ENCODE measurements around the gene MS4A14.

MS4A14 gene

GRCh38 chr11:60371386-60371785 lies 24.9 kb upstream of the MS4A14 start:
- H3K4me1 ChIP-seq (ENCODE audit: control insufficient read depth, low read length), result peaks cover 18% of the 10 kb centered on the region
- H3K4me2 ChIP-seq (ENCODE audit: low read length), result no peak overlapping the region
- H3F3A ChIP-seq (ENCODE audit: control insufficient read depth, insufficient read depth), result no peaks in the 10 kb centered on the region

GRCh38 chr11:60371854-60372253 lies 24.4 kb upstream of the MS4A14 start:
- Histone ChIP-seq H3K4me2 (ENCODE audit: low read length) (no peak overlapping the region), H3K4me3 (ENCODE audit: low read length) (no peak overlapping the region), H3K9me2 (replicated peaks; ENCODE audit: control insufficient read depth, low read length) (no peaks in the 10 kb centered on the region), H3K9me3 (ENCODE audit: control insufficient read depth, insufficient read depth, low read length) (peaks cover 11% of the 10 kb centered on the region; the same call in 1 of the 2 replicates), H3K27me3 (ENCODE audit: control insufficient read depth, low read length) (no peaks in the 10 kb centered on the region), H3K36me3 (ENCODE audit: control insufficient read depth, low read length) (no peaks in the 10 kb centered on the region), H3K79me2 (ENCODE audit: control insufficient read depth, low read length) (no peaks in the 10 kb centered on the region), H3F3A (ENCODE audit: control insufficient read depth, insufficient read depth) (no peaks in the 10 kb centered on the region), H3K4me1 (ENCODE audit: control insufficient read depth, low read length) (peaks cover 19% of the 10 kb centered on the region), H3K27ac (ENCODE audit: low read depth, low read length) (no peak overlapping the region), H4K20me1 (ENCODE audit: control insufficient read depth, insufficient read depth, low read depth, low read length) (no peaks in the 10 kb centered on the region)
- no peak for TF ChIP-seq EZH2phosphoT487 (IDR thresholded peaks at IDR 0.05; ENCODE audit: borderline replicate concordance, low read length)
- TF ChIP-seq CTCF (IDR thresholded peaks at IDR 0.05; ENCODE audit: low read depth, low read length, poor library complexity, severe bottlenecking), result no peak

More at GRCh38 chr11:60371386-60371785, 24.9 kb upstream of the MS4A14 start:
- Histone ChIP-seq H3K9me2 (replicated peaks; ENCODE audit: control insufficient read depth, low read length) (no peaks in the 10 kb centered on the region), H3K27ac (ENCODE audit: low read depth, low read length) (no peak overlapping the region), H3K27me3 (ENCODE audit: control insufficient read depth, low read length) (no peaks in the 10 kb centered on the region), H3K36me3 (ENCODE audit: control insufficient read depth, low read length) (no peaks in the 10 kb centered on the region), H4K20me1 (ENCODE audit: control insufficient read depth, insufficient read depth, low read depth, low read length) (no peaks in the 10 kb centered on the region), H3K79me2 (ENCODE audit: control insufficient read depth, low read length) (no peaks in the 10 kb centered on the region), H3K9me3 (ENCODE audit: control insufficient read depth, insufficient read depth, low read length) (peaks cover 11% of the 10 kb centered on the region; the same call in 1 of the 2 replicates), H3K4me3 (ENCODE audit: low read length) (no peak overlapping the region)
- TF ChIP-seq CTCF (IDR thresholded peaks at IDR 0.05; ENCODE audit: low read depth, low read length, poor library complexity, severe bottlenecking) (no peak), EZH2phosphoT487 (IDR thresholded peaks at IDR 0.05; ENCODE audit: borderline replicate concordance, low read length) (no peak)

GRCh38 chr11:60372767-60373166 lies 23.5 kb upstream of the MS4A14 start:
- Histone ChIP-seq H3K9me3 (ENCODE audit: control insufficient read depth, insufficient read depth, low read length) (peaks cover 6% of the 10 kb centered on the region; the same call in 1 of the 2 replicates), H3K9me2 (replicated peaks; ENCODE audit: control insufficient read depth, low read length) (no peaks in the 10 kb centered on the region), H4K20me1 (ENCODE audit: control insufficient read depth, insufficient read depth, low read depth, low read length) (no peaks in the 10 kb centered on the region), H3F3A (ENCODE audit: control insufficient read depth, insufficient read depth) (peaks cover under 1% of the 10 kb centered on the region; the same call in 1 of the 2 replicates), H3K27me3 (ENCODE audit: control insufficient read depth, low read length) (no peaks in the 10 kb centered on the region), H3K4me3 (ENCODE audit: low read length) (no peak overlapping the region), H3K4me2 (ENCODE audit: low read length) (no peak overlapping the region), H3K27ac (ENCODE audit: low read depth, low read length) (no peak overlapping the region), H3K36me3 (ENCODE audit: control insufficient read depth, low read length) (no peaks in the 10 kb centered on the region), H3K79me2 (ENCODE audit: control insufficient read depth, low read length) (no peaks in the 10 kb centered on the region), H3K4me1 (ENCODE audit: control insufficient read depth, low read length) (peaks cover 19% of the 10 kb centered on the region)
- TF ChIP-seq CTCF (IDR thresholded peaks at IDR 0.05; ENCODE audit: low read depth, low read length, poor library complexity, severe bottlenecking) (no peak), EZH2phosphoT487 (IDR thresholded peaks at IDR 0.05; ENCODE audit: borderline replicate concordance, low read length) (no peak)
